C4-2B (cell line): Measurements from ENCODE around the gene SIK1.
"Not testable (repeated sequence)": the region's sequence is repeated elsewhere in the genome, so short reads cannot be mapped to it uniquely, and the experiment has no call there.

Source experiments
- CTCF ChIP-seq: fragments of 450-650 bp; conservative IDR thresholded peaks from 2 replicates; pipeline ENCODE4 v1.5.1; 2017; ENCODE audit warnings: mild to moderate bottlenecking
- ZFX ChIP-seq: fragments of 450-650 bp; IDR thresholded peaks from 2 replicates; pipeline ENCODE4 v1.6.1; 2017

GRCh38 chr21:43442571-43442970 is 15.6 kb upstream of the SIK1 start:
- not testable (repeated sequence) for TF ChIP-seq CTCF, ZFX
